Fibroblast of the aortic adventitia (primary cell): ENCODE results near the gene SP2. TPM values are rescaled to one million over a fixed set of nuclear protein-coding genes. Genes with fewer than 3 reads are reported as not detected.

Source experiments
- DNase-seq: peaks from one replicate; pipeline ENCODE4 v3.0.0-alpha.2; 2010; ENCODE audit warnings: low read depth
- H3K4me3 ChIP-seq: 2 replicates; pipeline ENCODE4 v1.5.1; 2011; ENCODE audit warnings: low read depth, mild to moderate bottlenecking, control low read depth, low read length, moderate library complexity
- total RNA-seq: library from RNA; depleted of rRNA; stranded (reverse); fragments of >200 nt; gene quantifications from 2 replicates; pipeline ENCODE4 v1.2.3, GENCODE V29; 2012; ENCODE audit warnings: low replicate concordance
- TF ChIP-seq, protein P1 (sequence below): IDR thresholded peaks from 2 replicates; pipeline ENCODE4 v1.5.1; 2011; ENCODE audit warnings: mild to moderate bottlenecking, low read length, control low read depth, inconsistent platforms; ENCODE audit not compliant: insufficient read depth

Gene SP2
- total RNA-seq, 1 donor = 3.7 TPM

DNA sequence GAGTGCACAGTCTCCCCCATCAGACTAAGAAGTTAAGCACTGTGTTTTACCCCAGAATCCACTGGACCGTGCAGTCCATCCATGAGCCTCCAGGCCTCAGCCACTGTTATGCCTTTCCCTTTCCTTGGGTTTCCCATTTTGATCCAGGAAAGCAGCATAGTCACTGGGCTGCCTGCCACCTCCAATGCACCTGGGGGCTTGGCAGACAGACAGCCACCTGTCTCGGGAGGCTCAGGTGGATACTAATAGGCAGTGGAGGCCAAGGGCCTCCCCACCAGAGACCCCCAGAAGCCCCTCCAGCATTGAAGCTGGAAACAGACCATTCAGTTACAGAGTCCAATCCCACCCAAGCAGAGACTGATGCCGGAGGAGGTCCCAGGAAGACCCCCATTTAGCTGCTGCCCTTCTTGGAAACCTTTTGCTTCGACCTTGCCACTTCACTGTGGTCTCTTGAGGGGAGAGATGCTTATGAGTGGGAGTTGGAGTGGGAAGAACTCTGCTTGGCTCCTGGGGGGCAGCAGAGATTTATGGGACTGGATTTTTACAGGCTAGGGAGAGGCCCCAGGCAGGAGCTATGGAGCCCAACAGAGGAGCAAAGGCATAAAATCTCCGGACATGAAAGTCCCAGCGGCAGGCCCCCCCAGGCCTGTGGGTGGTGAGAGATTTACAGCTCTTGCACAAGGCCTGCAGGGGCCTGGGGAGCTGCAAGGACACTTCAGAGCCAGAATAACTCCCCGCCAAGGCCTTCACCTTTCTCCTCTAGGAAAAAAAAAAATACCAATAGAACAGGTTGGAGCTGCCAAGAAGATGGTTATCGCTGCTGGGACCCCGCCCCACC, 12.2 kb upstream of the SP2 start:
- DNase-seq = no peak
- H3K4me3 ChIP-seq = no peak overlapping the region
- TF ChIP-seq, protein P1, sequence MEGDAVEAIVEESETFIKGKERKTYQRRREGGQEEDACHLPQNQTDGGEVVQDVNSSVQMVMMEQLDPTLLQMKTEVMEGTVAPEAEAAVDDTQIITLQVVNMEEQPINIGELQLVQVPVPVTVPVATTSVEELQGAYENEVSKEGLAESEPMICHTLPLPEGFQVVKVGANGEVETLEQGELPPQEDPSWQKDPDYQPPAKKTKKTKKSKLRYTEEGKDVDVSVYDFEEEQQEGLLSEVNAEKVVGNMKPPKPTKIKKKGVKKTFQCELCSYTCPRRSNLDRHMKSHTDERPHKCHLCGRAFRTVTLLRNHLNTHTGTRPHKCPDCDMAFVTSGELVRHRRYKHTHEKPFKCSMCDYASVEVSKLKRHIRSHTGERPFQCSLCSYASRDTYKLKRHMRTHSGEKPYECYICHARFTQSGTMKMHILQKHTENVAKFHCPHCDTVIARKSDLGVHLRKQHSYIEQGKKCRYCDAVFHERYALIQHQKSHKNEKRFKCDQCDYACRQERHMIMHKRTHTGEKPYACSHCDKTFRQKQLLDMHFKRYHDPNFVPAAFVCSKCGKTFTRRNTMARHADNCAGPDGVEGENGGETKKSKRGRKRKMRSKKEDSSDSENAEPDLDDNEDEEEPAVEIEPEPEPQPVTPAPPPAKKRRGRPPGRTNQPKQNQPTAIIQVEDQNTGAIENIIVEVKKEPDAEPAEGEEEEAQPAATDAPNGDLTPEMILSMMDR = no peak

DNA sequence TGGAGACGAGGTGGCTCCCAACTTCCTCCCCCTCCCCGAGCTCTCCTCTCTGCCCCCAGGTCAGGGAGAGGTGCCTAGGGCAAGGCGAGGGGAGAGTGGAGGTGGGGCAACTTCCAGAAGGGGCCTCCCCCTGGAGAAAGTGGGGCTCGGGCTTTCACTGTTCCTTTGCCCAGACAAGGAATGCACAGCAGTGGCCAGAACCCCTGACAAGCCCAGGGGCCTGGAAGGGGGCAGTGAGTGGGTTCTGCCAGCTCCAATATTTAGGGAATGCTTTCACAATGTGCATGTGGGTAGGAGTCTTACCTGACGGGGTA, 11.7 kb upstream of the SP2 start:
- DNase-seq = no peak
- H3K4me3 ChIP-seq = no peak overlapping the region
- TF ChIP-seq, protein P1 = no peak

DNA sequence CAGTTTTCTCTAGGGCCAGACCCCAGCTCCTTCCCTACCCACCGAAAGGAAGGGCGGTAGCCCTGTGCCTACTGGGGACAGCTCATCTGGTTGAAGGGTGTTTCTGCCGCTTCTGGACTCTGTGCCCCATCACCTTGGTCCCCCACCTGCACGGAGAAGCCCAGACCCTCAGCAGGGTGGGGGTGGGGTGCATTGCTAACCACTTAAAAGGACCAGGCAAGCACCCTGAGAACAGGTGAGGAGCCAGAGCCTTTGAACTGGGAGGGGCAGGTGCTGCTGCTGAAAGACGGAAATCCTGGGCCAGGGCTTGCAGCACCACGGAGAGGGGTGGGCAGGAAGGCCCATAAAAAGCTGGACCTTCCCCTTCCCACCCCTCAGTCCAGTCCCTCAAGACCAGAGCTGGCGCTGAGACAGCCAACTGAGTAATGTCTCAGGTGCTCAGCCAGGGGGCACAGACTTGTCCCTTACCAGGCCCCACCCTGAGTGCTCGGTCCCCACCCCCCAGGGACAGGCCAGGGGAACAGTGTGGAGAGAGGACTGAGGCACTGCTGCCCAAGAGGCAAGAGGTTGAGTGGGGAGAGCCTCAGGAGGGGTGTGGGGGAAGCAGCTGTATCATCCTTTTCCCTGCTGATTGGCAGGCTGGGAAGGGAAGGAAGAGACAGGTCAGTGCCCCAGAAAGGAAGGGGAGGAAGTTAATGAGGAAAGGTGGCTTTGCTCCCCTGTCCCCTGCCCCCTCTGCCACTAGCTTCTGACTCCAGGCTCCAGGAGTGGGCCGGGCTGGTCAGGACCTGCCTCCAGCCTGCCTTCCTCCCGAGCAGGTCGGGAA, 10.9 kb upstream of the SP2 start:
- no peak for DNase-seq
- TF ChIP-seq, protein P1 = no peak

DNA sequence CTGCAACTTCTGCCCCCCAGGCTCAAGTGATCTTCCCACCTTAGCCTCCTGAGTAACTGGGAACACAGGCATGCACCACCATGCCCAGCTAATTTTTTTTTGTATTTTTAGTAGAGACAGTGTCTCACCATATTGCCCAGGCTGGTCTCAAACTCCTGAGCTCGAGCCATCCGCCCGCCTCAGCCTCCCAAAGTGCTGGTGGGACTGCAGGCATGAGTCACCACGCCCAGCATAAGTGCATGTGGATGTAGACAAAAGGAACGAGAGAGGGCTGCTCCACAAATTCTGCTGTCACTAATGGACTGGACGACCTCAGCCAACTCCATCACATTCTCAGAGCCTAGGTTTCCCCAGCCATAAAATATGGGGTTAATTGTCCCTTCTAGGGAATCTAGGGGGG, 7.7 kb upstream of the SP2 start:
- TF ChIP-seq, protein P1 = no peak
- no peak for DNase-seq

More for the DNA sequence above, 10.9 kb upstream of the SP2 start:
- H3K4me3 ChIP-seq = no peak overlapping the region

DNA sequence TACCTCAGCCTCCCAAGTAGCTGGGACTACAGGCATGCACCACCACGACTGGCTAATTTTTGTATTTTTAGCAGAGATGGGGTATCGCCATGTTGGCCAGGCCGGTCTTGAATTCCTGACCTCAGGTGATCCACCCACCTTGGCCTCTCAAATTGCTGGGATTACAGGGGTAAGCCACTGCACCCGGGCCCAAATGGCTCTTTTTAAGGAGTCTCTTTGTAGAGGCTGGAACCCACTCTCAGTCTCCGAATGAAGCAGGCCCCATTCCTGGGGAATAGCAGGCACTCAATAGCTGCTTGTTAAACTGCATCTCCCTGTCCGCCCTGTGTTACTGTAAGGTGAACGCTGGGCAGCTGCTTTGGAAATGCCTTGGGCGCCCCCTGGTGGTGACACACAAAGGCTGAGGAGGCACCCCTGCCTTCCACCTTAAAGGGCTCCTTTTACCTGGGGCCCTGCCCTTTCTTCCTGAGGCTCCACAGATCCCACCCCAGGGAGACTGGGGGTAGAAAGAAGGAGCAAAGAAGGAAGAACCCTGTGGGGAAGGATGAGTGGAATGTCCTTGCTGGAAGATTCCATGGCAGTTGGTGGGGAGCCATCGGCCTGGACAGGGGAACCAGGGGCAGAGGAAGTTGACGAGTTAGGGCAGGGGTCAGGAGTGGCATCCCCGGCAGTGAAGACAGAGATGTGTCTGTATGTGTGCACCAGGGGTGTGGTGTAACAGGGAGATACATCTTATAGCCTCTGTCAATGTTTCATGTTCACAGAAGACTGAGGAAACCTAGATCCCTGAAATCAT, 6.1 kb upstream of the SP2 start:
- no peak overlapping the region for H3K4me3 ChIP-seq
- peak; percentile 84 for DNase-seq
- TF ChIP-seq, protein P1 = peak; percentile 94

More for the DNA sequence above, 7.7 kb upstream of the SP2 start:
- no peak overlapping the region for H3K4me3 ChIP-seq

DNA sequence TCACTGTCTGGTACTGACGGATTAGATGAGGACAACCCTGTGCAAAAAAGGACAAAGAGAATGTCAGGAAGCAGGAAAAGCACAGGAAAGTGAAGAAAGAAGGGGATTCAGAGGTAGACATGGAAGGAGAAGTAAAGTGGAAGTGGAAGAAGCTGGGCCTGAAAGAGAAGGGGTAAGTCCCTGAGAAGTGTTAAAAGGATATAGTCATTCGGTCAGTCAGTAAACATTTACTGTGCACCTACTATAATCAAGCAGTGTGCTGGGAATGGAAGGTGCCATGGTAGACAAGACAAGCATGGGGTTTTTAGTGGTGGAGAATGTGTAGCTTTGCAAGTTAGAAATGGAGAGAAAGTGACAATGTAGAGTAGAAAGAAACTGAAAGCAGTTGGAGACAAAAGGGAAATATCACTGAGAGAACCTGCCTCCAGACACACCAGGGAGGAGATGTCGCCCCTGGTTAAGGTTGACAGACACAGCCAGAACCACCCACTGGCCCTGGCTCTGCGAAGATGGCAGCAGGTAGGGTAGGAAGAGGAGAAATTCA, 4.4 kb upstream of the SP2 start:
- DNase-seq = no peak
- no peak overlapping the region for H3K4me3 ChIP-seq
- TF ChIP-seq, protein P1 = no peak
